ENCODE data around the gene ACSBG1.

- no peak for TF ChIP-seq ZBTB33 (IDR thresholded peaks at IDR 0.05)
- no peak for TF ChIP-seq ZBTB4 (CRISPR knock-in tag; IDR thresholded peaks at IDR 0.05)
- no peak for TF ChIP-seq CUX1 (IDR thresholded peaks at IDR 0.05; ENCODE audit: insufficient replicate concordance, low read depth, low read length)
- no peak for TF ChIP-seq TAF1 (IDR thresholded peaks at IDR 0.05; ENCODE audit: borderline replicate concordance, low read depth, low read length)
- TF ChIP-seq SUPT20H (IDR thresholded peaks at IDR 0.05; ENCODE audit: borderline replicate concordance, control insufficient read depth, low read depth, low read length): no peak
Observed at GRCh38 chr15:78129077-78129750, 105.2 kb downstream of the ACSBG1 start.

Measured in GM12878 (cell line).